ENCODE results near the gene BLM. TPM values are rescaled to one million over a fixed set of nuclear protein-coding genes. Genes with fewer than 3 reads are reported as not detected.

BLM gene
- total RNA-seq, 1 experiment from 2014 or later = 41.3 TPM

- Histone ChIP-seq H3K79me2 (ENCODE audit: insufficient read depth, low read length) (no peaks in the 10 kb centered on the region), H3K14ac (ENCODE audit: insufficient read depth, low read length) (no peak overlapping the region), H4K20me1 (ENCODE audit: control insufficient read depth, insufficient read depth, insufficient read length) (no peaks in the 10 kb centered on the region), H2BK5ac (ENCODE audit: insufficient read length, low read length) (no peak overlapping the region), H4K8ac (replicated peaks; ENCODE audit: insufficient read length, low read depth, low read length) (no peak overlapping the region), H3K4me1 (ENCODE audit: insufficient read depth, low read length) (no peaks in the 10 kb centered on the region), H3K23me2 (ENCODE audit: insufficient read length, low read depth, low read length, poor library complexity, severe bottlenecking) (no peaks in the 10 kb centered on the region), H3K23ac (ENCODE audit: insufficient read length, low read depth, low read length) (no peak overlapping the region), H3K4me2 (ENCODE audit: insufficient read depth, insufficient read length, low read length) (no peak overlapping the region), H3K9me3 (ENCODE audit: control insufficient read depth, low read depth, low read length) (no peaks in the 10 kb centered on the region), H3T11ph (ENCODE audit: low read length) (no peak overlapping the region), H2AFZ (ENCODE audit: low read length) (no peak overlapping the region), H3K27ac (ENCODE audit: insufficient read length, low read depth, low read length) (no peak overlapping the region), H3K27me3 (ENCODE audit: insufficient read depth, low read length) (no peaks in the 10 kb centered on the region), H3K9ac (ENCODE audit: extremely low read depth, insufficient read length, low read length) (no peak overlapping the region), H3K4ac (ENCODE audit: low read depth, low read length) (no peak overlapping the region), H2BK12ac (ENCODE audit: insufficient read length, low read depth, low read length) (no peak overlapping the region), H4K5ac (ENCODE audit: insufficient read length, low read depth, low read length) (no peak overlapping the region), H2BK20ac (ENCODE audit: low read depth, low read length, poor library complexity, severe bottlenecking) (no peak overlapping the region), H2BK120ac (ENCODE audit: low read depth, low read length, poor library complexity, severe bottlenecking) (no peak overlapping the region), H4K91ac (ENCODE audit: insufficient read length, low read depth, low read length) (no peak overlapping the region), H3K56ac (ENCODE audit: insufficient read length, low read depth, low read length) (no peak overlapping the region), H3K18ac (ENCODE audit: insufficient read length, low read depth, low read length) (no peak overlapping the region), H3K79me1 (ENCODE audit: insufficient read depth, low read depth, low read length, poor library complexity, severe bottlenecking) (no peaks in the 10 kb centered on the region), H2BK15ac (ENCODE audit: low read depth, low read length) (no peak overlapping the region), H2AK5ac (ENCODE audit: insufficient read length, low read length) (no peak overlapping the region)
- Mint-ChIP-seq H3K27me3 (ENCODE audit: low read depth) (no peaks in the 10 kb centered on the region), H3K4me1 (no peaks in the 10 kb centered on the region), H3K9me3 (no peaks in the 10 kb centered on the region), H3K36me3 (ENCODE audit: insufficient read depth in 1 of 3, low read depth in 3 of 3) (peaks cover 29 to 72% (median 71%) of the 10 kb centered on the region in 3 experiments), H3K27ac (peak overlapping the region in 2 of 3 experiments; percentile 1 to 11; a peak in 2 of 7 replicates), H3K4me3 (no peak overlapping the region)
- DNase-seq = no peak
- WGBS (ENCODE audit: extremely low coverage, insufficient read length, low lambda C conversion rate) = no CpG with 5 or more reads among the region's 3 CpGs
- no peak for TF ChIP-seq CTCF (conservative IDR thresholded peaks at IDR 0.05)
Observed at GRCh38 chr15:90787881-90788280, 70.7 kb downstream of the BLM start.

Data from H9 (cell line).